GM18867 (cell line): ENCODE measurements around the gene CIB2.
A peak's percentile ranks its signal among the peaks of the same experiment; 100 is the strongest.
"Not testable (repeated sequence)": the region's sequence is repeated elsewhere in the genome, so short reads cannot be mapped to it uniquely, and the experiment has no call there.

ENCODE experiments used
- ATAC-seq: cut with Tn5 transposase; IDR thresholded peaks from one replicate; pipeline ENCODE4 v1.9.1; 2021; ENCODE audit warnings: mild to moderate bottlenecking, moderate library complexity; ENCODE audit not compliant: unreplicated experiment

Gene CIB2

DNA sequence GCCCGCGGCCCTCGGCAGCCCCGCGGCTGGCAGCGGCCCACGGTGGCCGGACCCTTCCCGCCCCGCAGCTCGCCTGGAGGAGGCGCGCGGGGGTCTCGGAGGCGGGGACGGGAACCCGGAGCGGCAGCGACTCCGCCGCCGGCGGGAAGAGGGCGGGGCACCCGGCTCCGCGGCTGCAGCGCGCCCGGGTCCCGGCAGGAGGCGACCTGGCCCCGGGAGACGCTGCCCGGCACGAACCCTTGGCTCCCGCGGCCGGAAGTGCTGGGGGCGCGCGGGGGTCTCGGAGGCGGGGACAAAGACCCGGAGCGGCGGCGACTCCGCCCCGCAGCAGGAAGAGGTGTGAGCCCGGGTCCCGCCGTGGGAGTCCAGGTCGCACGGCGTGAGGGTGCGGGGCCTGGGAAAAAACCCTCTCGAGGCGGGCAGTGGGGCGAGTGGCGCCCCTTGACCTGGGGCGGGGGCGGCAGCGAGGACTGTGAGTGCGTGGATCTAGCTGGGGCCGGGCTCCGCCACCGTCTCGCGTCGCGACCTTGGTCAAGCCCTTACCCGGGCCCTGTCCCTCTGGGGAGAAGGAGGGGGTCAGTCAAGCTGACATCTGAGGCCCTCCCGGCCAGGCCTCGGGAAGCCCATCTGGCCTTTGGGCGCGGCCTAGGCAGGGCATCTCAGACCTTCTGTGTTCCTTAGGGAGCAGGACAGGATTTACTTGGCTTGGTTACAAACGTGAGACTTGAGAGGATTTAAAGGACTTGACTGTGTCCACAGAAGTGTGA, at the start of gene CIB2:
CIB2 (minus strand) TSS at position 151 of the 767 bp plus-strand sequence. CDS start 230 bp downstream, outside the sequence.
- ATAC-seq: peak; percentile 70

- ATAC-seq: no peak
Observed at GRCh38 chr15:78179906-78180305, 48.7 kb upstream of the CIB2 start.

GRCh38 chr15:78179286-78179840, 48.1 kb upstream of the CIB2 start:
- no peak for ATAC-seq

GRCh38 chr15:78178064-78178463, 46.8 kb upstream of the CIB2 start:
- ATAC-seq: no peak

DNA sequence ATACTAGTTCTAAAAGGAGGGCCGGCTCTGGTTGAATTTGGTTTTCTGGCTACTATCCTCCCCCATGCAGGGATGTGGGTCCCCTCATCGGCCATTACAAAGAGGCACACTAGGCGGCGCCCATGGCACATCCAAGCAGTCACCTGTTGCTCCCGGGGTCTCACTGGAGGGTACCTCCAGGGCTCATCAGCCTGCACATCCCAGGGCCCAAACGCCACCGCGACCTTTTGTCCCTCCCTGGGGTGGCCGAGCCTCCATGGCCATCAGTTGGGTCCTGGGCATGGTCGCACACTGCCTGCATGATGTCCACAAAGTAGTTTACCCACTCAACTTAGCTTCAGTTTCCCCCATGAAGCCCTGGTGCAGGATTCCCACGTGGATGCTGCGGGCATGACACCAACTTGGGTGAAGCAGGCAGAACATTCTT, 46.2 kb upstream of the CIB2 start:
- no peak for ATAC-seq

DNA sequence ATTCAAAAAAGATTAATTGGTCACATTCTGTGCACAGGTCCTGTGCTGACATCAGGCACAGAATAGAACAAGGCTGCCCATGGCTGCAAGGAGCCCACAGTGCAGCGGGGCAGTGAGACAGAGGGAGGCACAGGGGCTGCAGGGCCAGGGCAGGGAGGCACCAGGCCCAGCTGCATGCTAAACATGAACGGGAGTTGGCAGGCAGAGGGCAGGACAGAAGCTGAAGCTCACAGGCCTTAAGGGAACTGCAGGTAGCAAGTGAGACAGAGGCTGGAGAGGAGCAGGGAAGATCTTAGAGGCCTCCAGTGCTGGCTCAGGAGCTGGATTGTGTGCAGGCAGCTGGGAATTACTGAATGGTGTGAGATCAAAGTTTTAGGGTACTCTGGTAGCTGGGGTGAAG, 44.1 kb upstream of the CIB2 start:
- ATAC-seq: no peak

DNA sequence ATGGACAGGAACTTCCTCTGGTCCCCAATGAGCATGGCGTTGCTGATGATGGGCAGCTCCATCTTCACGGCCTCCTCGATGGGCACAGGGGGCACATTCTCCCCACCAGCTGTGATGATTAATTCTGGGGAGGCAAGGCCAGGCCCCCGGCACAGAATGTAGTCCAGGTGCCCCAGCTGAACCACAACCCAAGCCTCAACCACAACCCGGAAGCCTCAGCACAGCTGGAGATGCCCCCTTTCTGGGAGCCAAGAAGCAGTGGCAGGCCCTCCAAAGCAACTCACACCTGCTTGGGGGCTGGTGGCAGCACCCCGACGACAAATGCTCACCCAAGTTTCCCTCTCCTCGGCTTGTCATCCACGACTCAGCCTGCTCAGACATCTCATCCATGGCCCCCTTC, 43.2 kb upstream of the CIB2 start:
- no peak for ATAC-seq

DNA sequence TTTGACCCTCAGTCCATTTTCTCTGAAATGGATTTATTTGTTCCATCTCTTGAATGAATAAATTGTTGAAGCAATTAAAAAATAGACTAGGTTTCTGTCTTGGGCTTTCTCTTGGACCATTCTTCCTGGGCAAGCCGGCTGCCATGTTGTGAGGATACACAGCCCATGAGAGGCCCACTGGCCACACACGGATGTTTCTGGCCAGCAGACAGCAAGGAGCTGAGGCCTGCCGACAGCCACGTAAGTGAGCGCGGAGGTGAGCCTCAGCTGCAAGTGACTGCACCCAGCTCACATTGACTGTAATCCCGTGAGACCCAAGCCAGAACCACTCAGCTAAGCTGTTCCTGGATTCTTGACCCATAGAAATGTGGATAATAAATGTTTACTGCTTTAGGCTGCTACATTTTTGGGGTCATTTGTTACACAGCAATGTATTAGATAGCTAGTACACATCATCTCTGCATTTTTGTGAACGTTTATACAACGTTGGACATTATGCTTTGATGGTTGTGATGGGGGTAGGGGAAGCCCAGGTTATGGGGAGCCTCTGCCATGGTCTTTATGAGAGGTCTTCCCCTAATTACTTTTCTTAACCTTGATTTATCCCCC, 40.7 kb upstream of the CIB2 start:
- ATAC-seq: no peak

GRCh38 chr15:78170848-78171773, 39.9 kb upstream of the CIB2 start:
- ATAC-seq: peak; percentile 69

GRCh38 chr15:78168608-78169007, 37.4 kb upstream of the CIB2 start:
- no peak for ATAC-seq

- peak; percentile 72 for ATAC-seq
Observed at GRCh38 chr15:78167227-78167888, 36.1 kb upstream of the CIB2 start.

DNA sequence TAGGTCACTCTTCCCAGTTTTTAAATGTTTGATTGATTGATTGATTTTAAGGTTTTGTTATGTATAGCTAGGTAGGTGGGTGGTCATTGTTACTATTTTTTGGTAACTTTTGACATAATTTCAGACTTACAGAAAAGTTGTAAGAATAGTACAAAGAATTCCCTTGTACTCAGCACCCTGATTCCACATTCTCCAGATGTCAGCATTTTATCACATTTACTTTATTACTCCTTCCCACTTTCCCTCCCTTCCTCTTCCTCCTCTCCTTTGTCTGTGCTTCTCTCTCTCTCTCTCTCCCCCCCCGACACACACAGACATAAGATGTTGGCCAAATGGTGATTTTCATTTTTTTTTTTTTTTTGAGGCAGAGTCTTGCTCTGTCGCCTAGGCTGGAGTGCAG, 32.8 kb upstream of the CIB2 start:
- ATAC-seq: no peak

DNA sequence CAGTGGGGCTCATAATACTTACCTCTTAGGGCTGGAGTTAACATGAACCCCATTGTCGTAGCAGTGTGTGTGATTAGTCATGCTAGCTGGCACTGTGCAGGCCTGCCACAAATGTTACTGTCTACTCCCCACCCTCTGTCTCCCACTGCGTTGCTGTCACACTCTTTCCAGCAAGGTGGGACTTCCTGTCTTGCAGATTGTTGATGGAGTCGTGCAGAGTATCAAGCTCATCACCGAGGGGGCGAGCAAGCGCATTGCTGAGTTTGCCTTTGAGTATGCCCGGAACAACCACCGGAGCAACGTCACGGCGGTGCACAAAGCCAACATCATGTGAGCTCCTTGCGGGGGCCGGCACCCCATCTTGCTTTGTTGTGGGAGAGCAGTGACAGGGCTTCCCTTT, 30.8 kb upstream of the CIB2 start:
- ATAC-seq: no peak

DNA sequence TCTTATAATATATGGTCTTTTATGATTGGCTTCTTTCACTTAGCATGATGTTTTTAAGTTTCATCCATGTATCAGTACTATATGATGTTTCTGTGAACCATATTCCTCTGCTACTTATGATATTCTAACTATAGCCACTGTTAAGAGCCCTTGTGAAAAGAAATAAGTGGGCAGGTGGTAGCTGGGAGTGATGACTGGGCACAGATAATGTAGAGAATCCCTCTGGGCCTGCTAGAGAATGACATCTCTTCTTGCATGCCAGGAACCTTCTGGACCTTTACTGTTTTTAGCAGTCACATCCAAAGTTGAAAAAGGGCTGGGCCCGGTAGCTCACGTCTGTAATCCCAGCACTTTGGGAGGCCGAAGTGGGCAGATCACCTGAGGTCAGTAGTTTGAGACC, 28.1 kb upstream of the CIB2 start:
- no peak for ATAC-seq

GRCh38 chr15:78157203-78157602, 26.0 kb upstream of the CIB2 start:
- ATAC-seq: no peak

GRCh38 chr15:78156653-78157052, 25.4 kb upstream of the CIB2 start:
- ATAC-seq: no peak

DNA sequence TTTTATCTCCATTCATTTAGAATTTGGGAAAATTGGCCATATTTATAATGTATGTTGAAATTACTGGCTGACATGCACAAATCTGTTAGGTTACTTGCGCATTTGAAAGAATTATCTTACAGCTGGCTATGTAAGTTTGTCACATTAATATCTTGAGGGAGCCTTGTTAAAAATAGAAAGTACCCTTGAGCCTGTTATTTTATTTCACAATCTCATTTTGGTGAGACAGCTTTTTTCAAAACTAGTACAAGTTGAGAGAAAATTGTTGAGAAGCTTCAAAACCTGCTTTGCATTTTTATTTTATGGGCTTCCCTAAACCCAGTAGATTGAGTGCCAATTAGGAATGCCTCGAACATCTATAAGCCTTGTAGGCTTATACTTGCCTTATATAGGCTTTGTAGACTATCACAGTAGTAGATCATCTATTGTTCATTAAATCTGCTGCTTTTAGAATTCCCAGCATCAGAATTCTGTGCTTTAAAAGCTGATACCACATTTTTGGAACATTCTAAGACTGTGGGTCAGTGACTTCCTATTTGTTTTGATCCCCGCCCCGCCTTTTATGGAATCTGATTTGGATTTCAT, 24.2 kb upstream of the CIB2 start:
- no peak for ATAC-seq

DNA sequence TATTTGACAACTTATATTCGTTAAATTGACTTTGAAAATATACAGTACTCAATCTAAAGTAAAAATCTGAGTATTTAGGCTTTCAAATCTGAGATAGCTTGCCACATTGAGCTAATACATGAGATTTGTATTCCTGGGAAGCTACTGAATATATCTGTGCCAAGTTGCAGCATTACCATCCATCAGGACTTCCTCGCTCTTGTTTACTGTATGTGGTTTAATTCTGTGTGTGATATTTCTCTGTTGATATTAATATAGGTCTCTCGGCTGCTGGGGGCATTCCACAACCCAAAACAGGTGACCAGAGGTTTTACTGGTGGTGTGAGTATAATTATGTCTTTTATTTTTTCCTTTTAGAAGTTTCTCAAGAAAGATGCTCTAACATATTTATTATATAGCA, 23.7 kb upstream of the CIB2 start:
- no peak for ATAC-seq

DNA sequence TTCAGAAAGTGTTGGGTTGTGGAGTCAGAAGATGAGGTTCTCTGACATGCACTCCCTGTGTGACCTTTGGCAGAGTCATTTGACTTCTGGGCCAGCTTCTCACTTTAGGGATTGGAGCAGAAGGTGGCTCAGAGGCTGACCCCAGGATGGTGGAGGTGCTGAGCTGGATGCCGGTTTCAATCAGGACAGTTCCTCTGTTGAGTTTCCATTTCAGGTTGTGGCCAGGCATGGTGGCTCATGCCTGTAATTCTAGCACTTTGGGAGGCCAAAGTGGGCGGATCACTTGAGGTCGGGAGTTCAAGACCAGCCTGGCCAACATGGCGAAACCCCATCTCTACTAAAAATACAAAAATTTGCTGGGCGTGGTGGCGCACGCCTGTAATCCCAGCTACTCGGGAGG, 19.8 kb upstream of the CIB2 start:
- not testable (repeated sequence) for ATAC-seq
